NCI-H2171 treated with DMSO at 0.1 percent for 48 hours (cell line): ENCODE measurements around the gene FAM20A.
"Not testable (repeated sequence)": the region's sequence is repeated elsewhere in the genome, so short reads cannot be mapped to it uniquely, and the experiment has no call there.

ENCODE experiments used
- DNase-seq: peaks from one replicate; lab custom pipeline; 2025; lab: John Stamatoyannopoulos, UW

FAM20A gene

GRCh38 chr17:68519911-68520310, 81.3 kb downstream of the FAM20A start:
- no peak for DNase-seq

- not testable (repeated sequence) for DNase-seq
Measured at GRCh38 chr17:68519051-68519450, 82.1 kb downstream of the FAM20A start.

- DNase-seq = no peak
Measured at GRCh38 chr17:68518063-68518815, 82.9 kb downstream of the FAM20A start.

- DNase-seq = not testable (repeated sequence)
Measured at GRCh38 chr17:68517605-68518004, 83.6 kb downstream of the FAM20A start.

- DNase-seq = no peak
Measured at GRCh38 chr17:68516732-68517131, 84.4 kb downstream of the FAM20A start.

GRCh38 chr17:68514831-68515635, 86.1 kb downstream of the FAM20A start:
- DNase-seq = no peak

- DNase-seq = no peak
Measured at GRCh38 chr17:68513932-68514331, 87.2 kb downstream of the FAM20A start.

- peak; percentile 42 for DNase-seq
Measured at GRCh38 chr17:68512960-68513474, 88.2 kb downstream of the FAM20A start.

GRCh38 chr17:68512247-68512959, 88.8 kb downstream of the FAM20A start, which contains the start of gene PRKAR1A:
Gene PRKAR1A, plus strand, starts transcription at chr17:68512430. Its CDS starts 2,970 bp downstream, at chr17:68515400.
- DNase-seq = peak; percentile 89

- peak; percentile 89 for DNase-seq
Measured at GRCh38 chr17:68511671-68512246, 89.4 kb downstream of the FAM20A start.

- peak; percentile 73 for DNase-seq
Measured at GRCh38 chr17:68511254-68511670, 89.9 kb downstream of the FAM20A start.

- DNase-seq = peak; percentile 56
Measured at GRCh38 chr17:68509141-68510057, 91.8 kb downstream of the FAM20A start.

GRCh38 chr17:68507576-68507975, 93.6 kb downstream of the FAM20A start:
- DNase-seq = no peak

- DNase-seq = no peak
Measured at GRCh38 chr17:68505951-68506350, 95.2 kb downstream of the FAM20A start.

- DNase-seq = no peak
Measured at GRCh38 chr17:68501074-68501473, 100.1 kb downstream of the FAM20A start.

- DNase-seq = no peak
Measured at GRCh38 chr17:68499587-68499986, 101.6 kb downstream of the FAM20A start.

- DNase-seq = no peak
Measured at GRCh38 chr17:68498479-68499326, 102.5 kb downstream of the FAM20A start.

GRCh38 chr17:68497885-68498319, 103.3 kb downstream of the FAM20A start:
- DNase-seq = no peak

GRCh38 chr17:68495081-68495480, 106.1 kb downstream of the FAM20A start:
- no peak for DNase-seq
